Fibroblast of the aortic adventitia (primary cell): ENCODE results near the gene TMEM163. TPM values are rescaled to one million over a fixed set of nuclear protein-coding genes. Genes with fewer than 3 reads are reported as not detected.
"Not testable (repeated sequence)": the region's sequence is repeated elsewhere in the genome, so short reads cannot be mapped to it uniquely, and the experiment has no call there.

Experiments used
- DNase-seq: peaks from one replicate; pipeline ENCODE4 v3.0.0-alpha.2; 2010; ENCODE audit warnings: low read depth
- H3K4me3 ChIP-seq: 2 replicates; pipeline ENCODE4 v1.5.1; 2011; ENCODE audit warnings: low read depth, mild to moderate bottlenecking, control low read depth, low read length, moderate library complexity
- CTCF ChIP-seq: IDR thresholded peaks from 2 replicates; pipeline ENCODE4 v1.5.1; 2011; ENCODE audit warnings: mild to moderate bottlenecking, low read length, control low read depth, inconsistent platforms; ENCODE audit not compliant: insufficient read depth
- total RNA-seq: library from RNA; depleted of rRNA; stranded (reverse); fragments of >200 nt; gene quantifications from 2 replicates; pipeline ENCODE4 v1.2.3, GENCODE V29; 2012; ENCODE audit warnings: low replicate concordance

Gene TMEM163
- total RNA-seq, 1 donor, result not detected

DNA sequence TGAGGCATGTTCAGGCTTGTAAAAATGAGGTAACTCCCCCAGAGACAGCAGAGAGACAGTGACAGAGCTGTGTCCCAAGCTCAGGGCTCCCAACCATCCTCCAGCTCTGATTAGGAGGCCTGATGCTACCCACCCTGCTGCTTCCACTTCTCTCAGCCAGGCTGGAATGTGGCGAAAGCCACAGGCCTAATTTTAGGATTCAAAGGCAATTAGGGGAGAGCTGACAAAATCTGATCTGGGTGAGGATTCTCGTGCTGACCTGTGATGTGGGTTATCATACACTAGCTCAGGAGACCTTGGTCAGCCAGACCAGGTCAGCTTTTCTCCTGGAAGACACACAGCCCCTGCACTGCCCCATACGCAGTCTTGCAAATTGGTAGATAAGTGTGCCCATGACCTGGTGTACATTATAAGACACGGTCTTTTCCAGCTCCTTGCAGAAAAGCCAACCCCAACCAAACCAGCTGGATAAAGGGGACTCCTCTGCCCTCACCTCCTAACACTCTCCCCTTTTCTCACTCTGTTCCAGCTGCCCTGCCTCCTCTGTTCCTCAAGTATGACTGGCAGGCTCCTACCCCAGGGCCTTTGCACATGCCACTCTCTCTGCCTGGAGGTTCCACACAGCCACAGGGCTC, 239.0 kb downstream of the TMEM163 start:
- no peak overlapping the region for H3K4me3 ChIP-seq
- DNase-seq, result no peak
- no peak for TF ChIP-seq CTCF

DNA sequence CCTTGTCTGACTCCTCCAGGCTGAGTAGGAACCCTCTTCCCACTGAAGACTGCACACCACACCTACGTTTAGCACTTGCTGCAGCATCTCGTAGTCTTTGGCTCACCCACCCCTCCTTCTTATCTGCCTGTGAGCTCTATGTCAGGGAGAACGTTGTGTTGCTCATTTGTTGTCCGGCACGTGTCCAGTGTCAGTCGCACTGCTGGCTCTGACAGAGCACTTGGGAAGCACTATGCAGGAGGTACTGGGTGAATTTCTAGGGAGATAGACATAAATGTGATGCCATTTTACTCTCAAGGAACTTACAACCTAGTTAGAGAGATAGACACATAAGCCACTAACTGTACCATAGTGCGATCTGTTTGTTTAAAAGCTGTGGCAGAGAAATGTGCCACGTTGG, 241.8 kb downstream of the TMEM163 start:
- H3K4me3 ChIP-seq, DNase-seq: not testable (repeated sequence)

- H3K4me3 ChIP-seq, result no peak overlapping the region
- TF ChIP-seq CTCF, result no peak
- DNase-seq, result no peak
These were observed 248.1 kb downstream of the TMEM163 start for GRCh38 chr2:134470561-134471168.

DNA sequence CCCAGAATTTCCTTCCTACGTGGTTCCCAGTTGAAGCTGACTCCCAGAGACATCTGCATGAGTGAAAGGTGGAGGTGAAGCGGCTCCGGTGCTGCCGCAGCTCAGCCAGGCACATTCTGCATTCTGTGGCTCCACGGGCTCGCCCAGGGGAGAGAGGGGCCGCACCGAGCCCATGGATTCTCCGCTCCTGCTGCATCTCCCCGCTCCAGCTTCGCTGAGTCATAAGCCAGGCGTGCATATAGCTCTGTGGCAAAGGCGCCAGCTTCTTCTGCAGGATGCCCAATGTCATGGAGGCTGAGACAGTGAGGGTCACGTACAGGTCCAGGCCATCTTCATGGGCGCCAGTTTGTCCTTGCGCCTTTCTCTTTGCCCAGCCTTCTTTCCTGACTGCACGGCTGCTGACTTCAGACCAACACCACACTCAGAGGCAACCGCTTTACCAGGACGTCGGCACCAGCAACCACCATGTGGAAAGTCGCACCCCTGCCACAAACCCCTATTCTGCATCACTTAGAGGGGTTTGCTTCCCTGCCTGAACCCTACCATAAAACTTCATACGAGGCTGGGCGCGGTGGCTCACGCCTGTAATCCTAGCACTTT, 249.2 kb downstream of the TMEM163 start:
- H3K4me3 ChIP-seq, result no peak overlapping the region
- no peak for TF ChIP-seq CTCF
- DNase-seq, result no peak

- no peak for TF ChIP-seq CTCF
- H3K4me3 ChIP-seq, result no peak overlapping the region
- DNase-seq, result no peak
These were observed 250.0 kb downstream of the TMEM163 start for GRCh38 chr2:134468776-134469175.

GRCh38 chr2:134468164-134468563, 250.6 kb downstream of the TMEM163 start:
- no peak for DNase-seq
- H3K4me3 ChIP-seq, result no peak overlapping the region
- TF ChIP-seq CTCF, result no peak

GRCh38 chr2:134466141-134466540, 252.7 kb downstream of the TMEM163 start:
- peak; percentile 16 for TF ChIP-seq CTCF
- peak; percentile 11 for DNase-seq
- H3K4me3 ChIP-seq, result no peak overlapping the region
